Left lung (tissue), 10 donors: Measurements from ENCODE around the gene PPP1R9B. TPM values are rescaled to one million over a fixed set of nuclear protein-coding genes. Genes with fewer than 3 reads are reported as not detected.
A peak's percentile ranks its signal among the peaks of the same experiment; 100 is the strongest.

Experiments
- ATAC-seq: fragments of 200-7000 bp; cut with Tn5 transposase; one replicate; pipeline ENCODE4 v1.9.1; 2020; ENCODE audit warnings: moderate library complexity
- DNase-seq, 4 donors: peaks; one replicate each; pipeline ENCODE4 v3.0.0-alpha.2; 2013 to 2020
- H3K27ac ChIP-seq, 2 donors: fragments of 200-600 bp; sonication (generic) in 1 of 2; one replicate each; pipeline versions ENCODE4 v1.5.0 to v1.8.0; 2020 to 2021
- H3K27me3 ChIP-seq, 2 donors: fragments of 200-600 bp; sonication (generic) in 1 of 2; one replicate each; pipeline versions ENCODE4 v1.5.0 to v1.8.0; 2020 to 2021
- H3K36me3 ChIP-seq, 2 donors: fragments of 200-600 bp; sonication (generic) in 1 of 2; one replicate each; pipeline versions ENCODE4 v1.5.0 to v1.8.0; 2020 to 2021
- H3K4me1 ChIP-seq, 2 donors: fragments of 200-600 bp; one replicate each; pipeline ENCODE4 v1.8.0; 2021
- H3K4me3 ChIP-seq, 2 donors: fragments of 200-600 bp; sonication (generic) in 1 of 2; one replicate each; pipeline versions ENCODE4 v1.5.0 to v1.8.0; 2020 to 2021; ENCODE audit warnings: mild to moderate bottlenecking in 1 of 2
- H3K9me3 ChIP-seq, 2 donors: fragments of 200-600 bp; sonication (generic) in 1 of 2; one replicate each; pipeline versions ENCODE4 v1.5.0 to v1.8.0; 2020 to 2021
- CTCF ChIP-seq, 2 donors: fragments of 200-600 bp; sonication (generic) in 1 of 2; IDR thresholded peaks; one replicate each; pipeline versions ENCODE4 v1.5.0 to v1.8.0; 2021; ENCODE audit warnings: antibody characterized with exemption in 2 of 2
- intact Hi-C, 2 donors: fragments of 100-400 bp; cut with DNase I; formaldehyde crosslinking; loops; one replicate each; pipeline versions ENCODE4 v1.11.2 to v1.14.2; 2022
- polyA plus RNA-seq, 6 donors: library from polyadenylated mRNA; unstranded; fragments of 120-200 nt; gene quantifications; one replicate each; pipeline ENCODE4 v1.2.1, GENCODE V29; 2013; ENCODE audit not compliant: insufficient read length in 6 of 6
- total RNA-seq, 2 donors: library from RNA; stranded (reverse); fragmentation: NEBNext Ultra II Directional; extraction: Animal tissue kit (Norgen Biotek cat#: 25700); gene quantifications; one replicate each; pipeline ENCODE4 v1.2.1, GENCODE V29; 2021
- donor health status: DM: no; HTN: yes; CAD: no.
- donor health status: DM: no; HTN: no; CAD: no.

Gene PPP1R9B
- total and polyA plus RNA-seq, 8 donors: 53.4 to 86.6 (median 67.3) TPM

- no peaks in the 10 kb centered on the region for H3K9me3 ChIP-seq
- H3K27ac ChIP-seq: peak overlapping the region in 1 of 2 donors; percentile 88
- H3K36me3 ChIP-seq: peaks cover 0 to 27% of the 10 kb centered on the region in 2 donors
- H3K4me3 ChIP-seq: peak overlapping the region; percentile 43 to 49
- peaks cover 0 to 29% of the 10 kb centered on the region in 2 donors for H3K4me1 ChIP-seq
- peak in 1 of 4 donors; percentile 53 for DNase-seq
- no peak for ATAC-seq
- peak; percentile 36 to 52 for TF ChIP-seq CTCF (IDR thresholded peaks at IDR 0.05)
- H3K27me3 ChIP-seq: peaks cover 7 to 44% of the 10 kb centered on the region in 2 donors
- intact Hi-C loops: no loop called here
Observed at GRCh38 chr17:50198026-50198669, 47.7 kb upstream of the PPP1R9B start.

GRCh38 chr17:50196826-50197225, 46.3 kb upstream of the PPP1R9B start:
- intact Hi-C loops: no loop called here
- TF ChIP-seq CTCF (IDR thresholded peaks at IDR 0.05): no peak
- ATAC-seq: no peak
- no peak for DNase-seq
- no peaks in the 10 kb centered on the region for H3K9me3 ChIP-seq
- H3K27ac ChIP-seq: peak overlapping the region in 1 of 2 donors; percentile 88
- H3K27me3 ChIP-seq: peaks cover 7 to 31% of the 10 kb centered on the region in 2 donors
- peaks cover 0 to 29% of the 10 kb centered on the region in 2 donors for H3K4me1 ChIP-seq
- peaks cover 0 to 35% of the 10 kb centered on the region in 2 donors for H3K36me3 ChIP-seq
- no peak overlapping the region for H3K4me3 ChIP-seq

DNA sequence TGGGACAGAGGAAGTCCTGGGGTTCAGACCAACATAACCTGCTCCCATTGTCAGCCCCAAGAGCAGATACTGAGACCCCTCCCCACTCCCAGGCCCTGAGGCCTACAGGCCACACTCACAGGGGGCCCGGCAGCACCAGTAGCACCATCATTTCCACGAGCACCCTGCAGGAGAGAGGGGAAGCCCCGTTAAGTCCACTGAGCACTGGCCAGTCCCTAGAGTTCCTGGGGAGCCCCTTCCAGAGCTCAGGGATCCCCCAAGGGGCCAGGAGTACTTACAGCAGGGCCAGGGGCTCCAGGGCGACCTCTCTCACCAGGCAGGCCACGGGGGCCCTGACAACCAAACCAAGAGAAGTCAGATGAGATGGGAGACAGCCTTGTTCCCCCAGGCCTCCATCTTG, 45.6 kb upstream of the PPP1R9B start:
- Histone ChIP-seq H3K27ac (peak overlapping the region in 1 of 2 donors; percentile 88), H3K9me3 (no peaks in the 10 kb centered on the region), H3K4me1 (peaks cover 0 to 22% of the 10 kb centered on the region in 2 donors), H3K4me3 (no peak overlapping the region), H3K36me3 (peaks cover 0 to 43% of the 10 kb centered on the region in 2 donors), H3K27me3 (peaks cover 2 to 23% of the 10 kb centered on the region in 2 donors)
- intact Hi-C loops: no loop called here
- TF ChIP-seq CTCF (IDR thresholded peaks at IDR 0.05): no peak
- ATAC-seq: no peak
- no peak for DNase-seq

DNA sequence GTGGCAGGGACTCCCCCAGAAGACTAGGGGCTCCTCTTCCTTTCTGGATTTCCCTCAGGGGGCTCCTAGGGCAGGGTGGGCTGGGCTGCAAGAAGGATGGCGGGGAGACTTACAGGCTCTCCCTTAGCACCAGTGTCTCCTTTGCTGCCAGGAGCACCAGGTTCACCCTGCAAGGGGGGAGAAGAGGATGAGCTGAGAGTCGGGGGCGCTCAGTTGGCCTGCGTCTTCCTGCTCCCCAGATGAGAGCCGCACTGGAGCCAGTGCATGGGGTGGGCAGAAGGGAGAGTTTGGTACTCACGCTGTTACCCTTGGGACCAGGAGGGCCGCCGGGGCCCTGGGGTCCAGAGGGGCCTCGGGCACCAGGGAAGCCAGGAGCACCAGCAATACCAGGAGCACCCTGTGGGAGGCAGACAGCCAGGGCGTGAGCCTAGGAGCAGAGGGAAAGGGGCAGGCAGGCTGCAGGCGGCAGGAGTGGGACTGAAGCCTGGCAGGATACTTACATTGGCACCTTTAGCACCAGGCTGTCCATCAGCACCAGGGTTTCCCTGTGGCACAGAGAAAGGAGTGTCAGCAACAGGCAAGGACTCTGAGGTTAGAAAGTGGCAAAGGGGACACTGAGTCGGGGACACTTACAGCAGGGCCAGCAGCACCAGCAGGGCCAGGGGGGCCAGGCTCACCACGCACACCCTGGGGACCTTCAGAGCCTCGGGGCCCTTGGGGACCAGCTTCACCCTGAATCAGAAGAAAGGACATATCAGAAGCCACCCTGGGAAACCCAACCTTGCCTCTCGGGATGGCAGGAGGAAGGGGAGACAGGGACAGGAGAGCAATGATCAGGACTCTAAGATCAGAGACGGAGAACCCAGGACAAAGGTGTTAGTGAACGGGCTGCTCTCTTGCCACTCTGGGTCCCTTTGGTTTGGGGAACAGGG, 44.7 kb upstream of the PPP1R9B start:
- peaks cover 0 to 16% of the 10 kb centered on the region in 2 donors for H3K27me3 ChIP-seq
- H3K4me1 ChIP-seq: peaks cover 0 to 14% of the 10 kb centered on the region in 2 donors
- no peak overlapping the region for H3K4me3 ChIP-seq
- H3K9me3 ChIP-seq: no peaks in the 10 kb centered on the region
- intact Hi-C loops: no loop called here
- no peak for TF ChIP-seq CTCF (IDR thresholded peaks at IDR 0.05)
- H3K27ac ChIP-seq: peak overlapping the region in 1 of 2 donors; percentile 88
- DNase-seq: peak in 1 of 4 donors; percentile 50
- peaks cover 0 to 51% of the 10 kb centered on the region in 2 donors for H3K36me3 ChIP-seq
- ATAC-seq: no peak
